Panc1 (cell line): Measurements from ENCODE around the gene NTM. TPM values are rescaled to one million over a fixed set of nuclear protein-coding genes. Genes with fewer than 3 reads are reported as not detected.

Source experiments
- ATAC-seq: fragments of 200-7000 bp; cut with Tn5 transposase; 2 replicates; pipeline ENCODE4 v1.9.1; 2020; ENCODE audit warnings: mild to moderate bottlenecking, moderate library complexity
- BruUV-seq: library from RNA; stranded (reverse); fragments of 400-500 nt; replicated peaks from 2 replicates; lab custom pipeline; 2021; lab: Mats Ljungman, UMichigan
- CTCF ChIA-PET: fragments of 300-600 bp; sonication (Branson Sonifier 250); formaldehyde crosslinking; loops from one replicate; lab custom pipeline; 2022; ENCODE audit warnings: antibody characterized with exemption; lab: Charles Lee
- POLR2A ChIA-PET: fragments of 300-600 bp; sonication (Branson Sonifier 250); formaldehyde crosslinking; loops from one replicate; lab custom pipeline; 2022; ENCODE audit warnings: antibody characterized with exemption; lab: Charles Lee
- DNase-seq: peaks from one replicate; pipeline ENCODE4 v3.0.0-alpha.2; 2010; ENCODE audit warnings: low read depth, low spot score
- H3K27ac ChIP-seq: 2 replicates; pipeline ENCODE4 v1.5.1; 2011; ENCODE audit warnings: mild to moderate bottlenecking, low read length, inconsistent platforms
- H3K27me3 ChIP-seq: fragments of 200-500 bp; sonication (Bioruptor generic); 2 replicates; pipeline ENCODE4 v1.6.0; 2014; ENCODE audit warnings: low read length, inconsistent platforms; ENCODE audit not compliant: control insufficient read depth, insufficient read depth
- H3K36me3 ChIP-seq: fragments of 200-500 bp; sonication (Bioruptor generic); 2 replicates; pipeline ENCODE4 v1.5.1; 2014; ENCODE audit warnings: inconsistent platforms, mild to moderate bottlenecking, low read length, moderate library complexity; ENCODE audit not compliant: control insufficient read depth, insufficient read depth
- H3K4me1 ChIP-seq: 2 replicates; pipeline ENCODE4 v1.5.1; 2011; ENCODE audit warnings: inconsistent platforms, mild to moderate bottlenecking, low read length, moderate library complexity; ENCODE audit not compliant: control insufficient read depth, insufficient read depth
- H3K4me3 ChIP-seq, 2 experiments: 2 replicates each; pipeline ENCODE4 v1.5.1; 2011 to 2012; ENCODE audit warnings: low read depth in 2 of 2, low read length in 2 of 2, mild to moderate bottlenecking in 2 of 2, inconsistent platforms in 1 of 2, moderate library complexity in 1 of 2
- H3K9me3 ChIP-seq: fragments of 200-500 bp; sonication (Bioruptor generic); 2 replicates; pipeline ENCODE4 v1.5.1; 2014; ENCODE audit warnings: low read depth, mild to moderate bottlenecking, inconsistent platforms, low read length, moderate library complexity; ENCODE audit not compliant: control insufficient read depth, insufficient read depth
- POLR2AphosphoS5 ChIP-seq: IDR thresholded peaks from 2 replicates; pipeline ENCODE4 v1.6.1; 2012; ENCODE audit warnings: mild to moderate bottlenecking, low read depth, low read length, moderate library complexity
- SIN3A ChIP-seq: IDR thresholded peaks from 2 replicates; pipeline ENCODE4 v1.6.1; 2012; ENCODE audit warnings: low read depth, mild to moderate bottlenecking, low read length, moderate library complexity, borderline replicate concordance; ENCODE audit not compliant: insufficient read depth
- TCF7L2 ChIP-seq: IDR thresholded peaks from 2 replicates; pipeline ENCODE4 v1.6.1; 2011; ENCODE audit warnings: mild to moderate bottlenecking, low read depth, low read length, inconsistent platforms
- in situ Hi-C: cut with HindIII; loops from 2 replicates; pipeline ENCODE4 v1.10.0; 2016; ENCODE audit warnings: low sequenced_read_pairs, low pct_unique_long_range_greater_than_20kb
- intact Hi-C: fragments of 100-400 bp; cut with micrococcal nuclease; formaldehyde crosslinking; loops from one replicate; pipeline ENCODE4 v1.10.0; 2022; ENCODE audit not compliant: unreplicated experiment
- total RNA-seq: library from RNA; stranded (reverse); gene quantifications from one replicate; pipeline ENCODE4 v1.2.1, GENCODE V29; 2021; ENCODE audit not compliant: unreplicated experiment
- TF ChIP-seq, protein P1 (sequence below), 2 experiments: IDR thresholded peaks; 2 replicates each; pipeline ENCODE4 v1.6.1; 2011 to 2012; ENCODE audit warnings: low read depth in 2 of 2, control low read depth in 1 of 2, low read length in 1 of 2, mild to moderate bottlenecking in 1 of 2, moderate library complexity in 1 of 2; ENCODE audit not compliant: insufficient read depth in 1 of 2
- TF ChIP-seq, protein P2 (sequence below): fragments of 450-650 bp; IDR thresholded peaks from 2 replicates; pipeline ENCODE4 v1.5.1; 2017; ENCODE audit warnings: mild to moderate bottlenecking

NTM gene
- total RNA-seq, 1 experiment from 2014 or later = 0.10 TPM

- no peaks in the 10 kb centered on the region for H3K36me3 ChIP-seq
- ChIA-PET CTCF (no interaction called here), POLR2A (no interaction called here)
- H3K27ac ChIP-seq = no peak overlapping the region
- no peak overlapping the region for H3K4me3 ChIP-seq
- H3K4me1 ChIP-seq = no peaks in the 10 kb centered on the region
- DNase-seq (no peak), ATAC-seq (no peak)
- H3K9me3 ChIP-seq = no peaks in the 10 kb centered on the region
- intact Hi-C loops (no loop called here), in situ Hi-C loops (no loop called here)
- BruUV-seq = no TSS peak
- no peak for TF ChIP-seq TCF7L2
- TF ChIP-seq, protein P1, sequence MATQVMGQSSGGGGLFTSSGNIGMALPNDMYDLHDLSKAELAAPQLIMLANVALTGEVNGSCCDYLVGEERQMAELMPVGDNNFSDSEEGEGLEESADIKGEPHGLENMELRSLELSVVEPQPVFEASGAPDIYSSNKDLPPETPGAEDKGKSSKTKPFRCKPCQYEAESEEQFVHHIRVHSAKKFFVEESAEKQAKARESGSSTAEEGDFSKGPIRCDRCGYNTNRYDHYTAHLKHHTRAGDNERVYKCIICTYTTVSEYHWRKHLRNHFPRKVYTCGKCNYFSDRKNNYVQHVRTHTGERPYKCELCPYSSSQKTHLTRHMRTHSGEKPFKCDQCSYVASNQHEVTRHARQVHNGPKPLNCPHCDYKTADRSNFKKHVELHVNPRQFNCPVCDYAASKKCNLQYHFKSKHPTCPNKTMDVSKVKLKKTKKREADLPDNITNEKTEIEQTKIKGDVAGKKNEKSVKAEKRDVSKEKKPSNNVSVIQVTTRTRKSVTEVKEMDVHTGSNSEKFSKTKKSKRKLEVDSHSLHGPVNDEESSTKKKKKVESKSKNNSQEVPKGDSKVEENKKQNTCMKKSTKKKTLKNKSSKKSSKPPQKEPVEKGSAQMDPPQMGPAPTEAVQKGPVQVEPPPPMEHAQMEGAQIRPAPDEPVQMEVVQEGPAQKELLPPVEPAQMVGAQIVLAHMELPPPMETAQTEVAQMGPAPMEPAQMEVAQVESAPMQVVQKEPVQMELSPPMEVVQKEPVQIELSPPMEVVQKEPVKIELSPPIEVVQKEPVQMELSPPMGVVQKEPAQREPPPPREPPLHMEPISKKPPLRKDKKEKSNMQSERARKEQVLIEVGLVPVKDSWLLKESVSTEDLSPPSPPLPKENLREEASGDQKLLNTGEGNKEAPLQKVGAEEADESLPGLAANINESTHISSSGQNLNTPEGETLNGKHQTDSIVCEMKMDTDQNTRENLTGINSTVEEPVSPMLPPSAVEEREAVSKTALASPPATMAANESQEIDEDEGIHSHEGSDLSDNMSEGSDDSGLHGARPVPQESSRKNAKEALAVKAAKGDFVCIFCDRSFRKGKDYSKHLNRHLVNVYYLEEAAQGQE (IDR thresholded peaks at IDR 0.05; ENCODE audit: insufficient read depth in 1 of 2, low read depth in 2 of 2, low read length in 1 of 2) = no peak
- TF ChIP-seq POLR2AphosphoS5 = no peak
- TF ChIP-seq, protein P2, sequence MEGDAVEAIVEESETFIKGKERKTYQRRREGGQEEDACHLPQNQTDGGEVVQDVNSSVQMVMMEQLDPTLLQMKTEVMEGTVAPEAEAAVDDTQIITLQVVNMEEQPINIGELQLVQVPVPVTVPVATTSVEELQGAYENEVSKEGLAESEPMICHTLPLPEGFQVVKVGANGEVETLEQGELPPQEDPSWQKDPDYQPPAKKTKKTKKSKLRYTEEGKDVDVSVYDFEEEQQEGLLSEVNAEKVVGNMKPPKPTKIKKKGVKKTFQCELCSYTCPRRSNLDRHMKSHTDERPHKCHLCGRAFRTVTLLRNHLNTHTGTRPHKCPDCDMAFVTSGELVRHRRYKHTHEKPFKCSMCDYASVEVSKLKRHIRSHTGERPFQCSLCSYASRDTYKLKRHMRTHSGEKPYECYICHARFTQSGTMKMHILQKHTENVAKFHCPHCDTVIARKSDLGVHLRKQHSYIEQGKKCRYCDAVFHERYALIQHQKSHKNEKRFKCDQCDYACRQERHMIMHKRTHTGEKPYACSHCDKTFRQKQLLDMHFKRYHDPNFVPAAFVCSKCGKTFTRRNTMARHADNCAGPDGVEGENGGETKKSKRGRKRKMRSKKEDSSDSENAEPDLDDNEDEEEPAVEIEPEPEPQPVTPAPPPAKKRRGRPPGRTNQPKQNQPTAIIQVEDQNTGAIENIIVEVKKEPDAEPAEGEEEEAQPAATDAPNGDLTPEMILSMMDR = no peak
- TF ChIP-seq SIN3A = no peak
- H3K27me3 ChIP-seq = peaks cover 13% of the 10 kb centered on the region; the same call in 1 of the 2 replicates
Observed at GRCh38 chr11:131614631-131615030, 244.2 kb downstream of the NTM start.

DNA sequence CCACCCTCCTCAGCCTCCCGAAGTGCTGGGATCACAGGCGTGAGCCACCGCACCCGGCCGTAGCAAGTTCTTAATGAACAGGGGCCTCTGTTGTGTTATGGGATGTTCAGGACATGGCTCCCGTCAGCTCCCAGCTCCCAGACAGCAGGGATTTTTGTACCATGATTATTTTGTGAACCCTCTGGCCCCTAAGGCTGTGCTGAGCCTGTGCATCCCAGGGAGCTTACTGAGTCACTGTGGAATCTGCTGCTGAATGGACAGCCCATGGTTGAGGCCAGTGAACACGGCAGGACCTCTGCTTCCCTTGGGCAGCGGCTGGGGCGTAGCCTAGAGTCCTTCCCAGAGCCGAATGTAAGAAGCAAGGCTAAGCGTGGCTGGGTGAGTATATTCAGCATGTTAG, 245.2 kb downstream of the NTM start:
- Histone ChIP-seq H3K9me3 (no peaks in the 10 kb centered on the region), H3K4me1 (no peaks in the 10 kb centered on the region), H3K27ac (no peak overlapping the region), H3K27me3 (peaks cover 13% of the 10 kb centered on the region; the same call in 1 of the 2 replicates), H3K4me3 (no peak overlapping the region), H3K36me3 (no peaks in the 10 kb centered on the region)
- BruUV-seq = no TSS peak
- TF ChIP-seq, protein P1 (IDR thresholded peaks at IDR 0.05; ENCODE audit: insufficient read depth in 1 of 2, low read depth in 2 of 2, low read length in 1 of 2) = no peak
- no peak for TF ChIP-seq POLR2AphosphoS5
- no peak for TF ChIP-seq SIN3A
- no peak for TF ChIP-seq TCF7L2
- TF ChIP-seq, protein P2 = no peak
- DNase-seq (no peak), ATAC-seq (0 out of 2 replicates have a peak, but pooled peaks have one; percentile 37)
- intact Hi-C loops (no loop called here), in situ Hi-C loops (no loop called here)
- ChIA-PET CTCF (no interaction called here), POLR2A (no interaction called here)
